Stomach (tissue), 9 donors: ENCODE measurements around the gene SLC12A3. TPM values are rescaled to one million over a fixed set of nuclear protein-coding genes. Genes with fewer than 3 reads are reported as not detected.

Experiments used
- DNase-seq, 2 donors: peaks; one replicate each; pipeline versions ENCODE4 v3.0.0 to v3.0.0-alpha.2; 2013 to 2019
- H3K27ac ChIP-seq, 5 donors: fragments of 200-600 bp in 4 of 5; sonication (generic) in 4 of 5; one replicate each; pipeline ENCODE4 v1.5.1; 2013 to 2019; ENCODE audit warnings: mild to moderate bottlenecking in 1 of 5, moderate library complexity in 1 of 5
- H3K27me3 ChIP-seq, 3 donors: fragments of 200-600 bp; sonication (generic); one replicate each; pipeline ENCODE4 v1.5.1; 2017 to 2019; ENCODE audit warnings: mixed run types in 1 of 3
- H3K36me3 ChIP-seq, 4 donors: fragments of 200-600 bp; sonication (generic); 1 replicate in 3 of 4; 2 replicates in 1 of 4; pipeline ENCODE4 v1.5.1; 2016 to 2019
- H3K4me1 ChIP-seq, 4 donors: fragments of 200-600 bp; sonication (generic); one replicate each; pipeline ENCODE4 v1.5.1; 2016 to 2019
- H3K4me3 ChIP-seq, 4 donors: fragments of 200-600 bp; sonication (generic) in 3 of 4; one replicate each; pipeline ENCODE4 v1.5.1; 2016 to 2019; ENCODE audit warnings: mild to moderate bottlenecking in 1 of 4
- H3K9me3 ChIP-seq, 4 donors: fragments of 200-600 bp; sonication (generic); one replicate each; pipeline ENCODE4 v1.5.1; 2016 to 2019
- EP300 ChIP-seq: sonication (generic); formaldehyde crosslinking; IDR thresholded peaks from one replicate; pipeline ENCODE4 v1.6.1; 2017; ENCODE audit warnings: antibody characterized with exemption
- POLR2A ChIP-seq, 4 donors: fragments of 450-650 bp; IDR thresholded peaks; one replicate each; pipeline ENCODE4 v1.6.1; 2016; ENCODE audit warnings: antibody characterized with exemption in 4 of 4, control low read depth in 2 of 4, mild to moderate bottlenecking in 1 of 4, moderate library complexity in 1 of 4
- POLR2AphosphoS5 ChIP-seq, 3 donors: sonication (generic); formaldehyde crosslinking; IDR thresholded peaks; one replicate each; pipeline ENCODE4 v1.6.1; 2016; ENCODE audit warnings: antibody characterized with exemption in 3 of 3
- WGBS, 5 donors: extraction: QIAGEN DNeasy Blood & Tissue Kit in 3 of 5; methylation state at CpG; one replicate each; pipeline versions ENCODE4 v1.1.5 to v1.1.7; 2013 to 2018; 5-methylcytosine and 5-hydroxymethylcytosine counted together
- intact Hi-C: fragments of 100-400 bp; cut with DNase I; formaldehyde crosslinking; loops from one replicate; pipeline ENCODE4 v1.15.1; 2023; ENCODE audit warnings: low total_unique reads
- polyA plus RNA-seq, 3 donors: library from polyadenylated mRNA; stranded (reverse); fragments of 200-250 nt; gene quantifications; one replicate each; pipeline ENCODE4 v1.2.3, GENCODE V29; 2013
- total RNA-seq, 5 donors: library from RNA; depleted of rRNA; stranded (reverse); fragments of >200 nt; gene quantifications; one replicate each; pipeline versions ENCODE4 v1.1.0 to v1.2.3, GENCODE V29; 2014 to 2016
- TF ChIP-seq, protein P1 (sequence below), 7 experiments: fragments of 450-650 bp in 4 of 7; fragments of 200-600 bp in 3 of 7; sonication (generic) in 3 of 7; IDR thresholded peaks; one replicate each; pipeline ENCODE4 v1.5.1; 2016 to 2019; ENCODE audit warnings: antibody characterized with exemption in 7 of 7, control low read depth in 2 of 7, mild to moderate bottlenecking in 1 of 7
- donor health status: healthy with polysubstance abuse.
- donor health status: Bipolar disorder and iron deficiency.
- donor health status: healthy.

Gene SLC12A3
- total and polyA plus RNA-seq, 8 donors, result 0.10 to 0.12 TPM; not detected in 6

DNA sequence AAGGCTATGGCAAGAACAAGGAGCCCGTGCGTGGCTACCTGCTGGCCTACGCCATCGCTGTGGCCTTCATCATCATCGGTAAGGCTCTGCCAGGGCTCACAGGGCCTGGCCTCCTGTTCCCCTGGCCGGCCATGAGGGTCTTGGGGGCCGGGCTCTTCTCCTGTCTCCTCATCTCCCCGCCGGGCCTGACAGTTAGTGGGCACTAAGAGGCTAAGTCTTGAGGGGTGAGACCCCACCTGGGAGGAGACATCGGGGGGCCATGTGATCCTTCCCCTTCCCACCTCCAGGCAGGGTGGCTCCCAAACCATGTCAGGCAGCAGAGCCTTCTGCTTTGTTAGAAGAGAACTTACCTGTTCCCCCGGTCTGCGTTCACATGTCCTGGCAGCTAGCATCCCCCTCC, 15.2 kb downstream of the SLC12A3 start:
- Histone ChIP-seq H3K4me1 (no peaks in the 10 kb centered on the region), H3K9me3 (no peaks in the 10 kb centered on the region), H3K36me3 (no peaks in the 10 kb centered on the region), H3K4me3 (no peak overlapping the region), H3K27ac (no peak overlapping the region), H3K27me3 (no peaks in the 10 kb centered on the region)
- WGBS, 5 donors, result 82 to 95% (median 92%) methylated on average over 11 to 12 of the region's 12 CpGs
- TF ChIP-seq EP300 (no peak), POLR2AphosphoS5 (IDR thresholded peaks at IDR 0.05) (no peak)
- TF ChIP-seq, protein P1, sequence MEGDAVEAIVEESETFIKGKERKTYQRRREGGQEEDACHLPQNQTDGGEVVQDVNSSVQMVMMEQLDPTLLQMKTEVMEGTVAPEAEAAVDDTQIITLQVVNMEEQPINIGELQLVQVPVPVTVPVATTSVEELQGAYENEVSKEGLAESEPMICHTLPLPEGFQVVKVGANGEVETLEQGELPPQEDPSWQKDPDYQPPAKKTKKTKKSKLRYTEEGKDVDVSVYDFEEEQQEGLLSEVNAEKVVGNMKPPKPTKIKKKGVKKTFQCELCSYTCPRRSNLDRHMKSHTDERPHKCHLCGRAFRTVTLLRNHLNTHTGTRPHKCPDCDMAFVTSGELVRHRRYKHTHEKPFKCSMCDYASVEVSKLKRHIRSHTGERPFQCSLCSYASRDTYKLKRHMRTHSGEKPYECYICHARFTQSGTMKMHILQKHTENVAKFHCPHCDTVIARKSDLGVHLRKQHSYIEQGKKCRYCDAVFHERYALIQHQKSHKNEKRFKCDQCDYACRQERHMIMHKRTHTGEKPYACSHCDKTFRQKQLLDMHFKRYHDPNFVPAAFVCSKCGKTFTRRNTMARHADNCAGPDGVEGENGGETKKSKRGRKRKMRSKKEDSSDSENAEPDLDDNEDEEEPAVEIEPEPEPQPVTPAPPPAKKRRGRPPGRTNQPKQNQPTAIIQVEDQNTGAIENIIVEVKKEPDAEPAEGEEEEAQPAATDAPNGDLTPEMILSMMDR (IDR thresholded peaks at IDR 0.05), result no peak
- intact Hi-C loops, result no loop called here
- DNase-seq, result no peak

DNA sequence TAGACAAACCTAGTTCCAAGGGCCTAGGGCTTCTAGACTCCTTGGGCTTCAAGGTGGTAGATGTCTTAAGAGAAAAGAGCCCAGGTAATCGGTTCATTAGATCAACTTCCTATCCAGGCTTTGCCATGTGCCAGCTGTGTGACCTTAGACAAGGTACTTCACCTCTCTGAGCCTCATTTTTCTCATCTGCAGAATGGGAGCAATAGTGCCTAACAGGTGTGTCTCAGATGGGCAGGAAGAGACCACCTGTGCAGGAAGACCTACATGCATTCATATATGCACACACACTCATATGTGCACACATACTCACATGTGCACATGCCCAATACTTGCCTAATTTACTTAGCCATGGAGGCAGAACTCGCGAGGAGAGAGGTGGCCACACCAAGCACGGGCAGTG, 15.7 kb downstream of the SLC12A3 start:
- DNase-seq, result no peak
- 82 to 100% (median 91%) methylated on average over 1 to 4 of the region's 4 CpGs for WGBS, 5 donors

DNA sequence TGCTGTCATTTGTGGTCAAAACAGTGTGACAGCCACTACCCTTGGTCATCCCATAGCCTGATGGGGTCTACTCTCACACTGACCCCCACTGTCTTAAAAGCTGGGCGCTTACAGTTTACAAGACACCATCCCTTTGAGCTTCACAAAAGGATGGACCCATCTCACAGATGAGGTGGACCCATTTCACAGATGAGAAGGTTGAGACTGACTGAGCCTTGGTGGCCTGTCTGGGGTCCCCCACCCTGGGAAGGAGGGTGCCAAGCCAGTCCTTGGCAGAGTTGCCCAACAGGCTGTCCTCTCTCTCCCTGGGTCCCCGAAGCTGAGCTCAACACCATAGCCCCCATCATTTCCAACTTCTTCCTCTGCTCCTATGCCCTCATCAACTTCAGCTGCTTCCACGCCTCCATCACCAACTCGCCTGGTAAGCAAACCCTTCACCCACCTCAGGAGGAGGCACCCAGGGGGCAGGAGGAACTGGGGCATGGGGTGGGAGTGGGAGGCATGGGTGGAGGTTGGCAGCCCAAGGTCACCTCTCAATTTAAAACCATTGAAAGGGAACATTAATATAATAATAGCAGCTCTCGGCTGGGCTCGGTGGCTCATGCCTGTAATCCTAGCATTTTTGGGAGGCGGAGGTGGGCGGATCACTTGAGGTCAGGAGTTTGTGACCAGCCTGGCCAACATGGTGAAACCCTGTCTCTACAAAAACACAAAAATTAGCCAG, 17.2 kb downstream of the SLC12A3 start:
- Histone ChIP-seq H3K27ac (no peak overlapping the region), H3K9me3 (no peaks in the 10 kb centered on the region), H3K27me3 (no peaks in the 10 kb centered on the region), H3K36me3 (no peaks in the 10 kb centered on the region), H3K4me3 (no peak overlapping the region), H3K4me1 (no peaks in the 10 kb centered on the region)
- no peak for DNase-seq
- WGBS, 5 donors, result 84 to 91% (median 88%) methylated on average over 8 of the region's 8 CpGs
- intact Hi-C loops, result no loop called here
- TF ChIP-seq, protein P1 (IDR thresholded peaks at IDR 0.05), result no peak
- TF ChIP-seq POLR2A (IDR thresholded peaks at IDR 0.05), result no peak
- no peak for TF ChIP-seq POLR2AphosphoS5 (IDR thresholded peaks at IDR 0.05)
- no peak for TF ChIP-seq EP300

More for the DNA sequence above, 15.7 kb downstream of the SLC12A3 start:
- H3K27ac ChIP-seq, result no peak overlapping the region
- H3K4me3 ChIP-seq, result no peak overlapping the region
- no peaks in the 10 kb centered on the region for H3K9me3 ChIP-seq
- TF ChIP-seq POLR2A (IDR thresholded peaks at IDR 0.05) (no peak), EP300 (no peak), POLR2AphosphoS5 (IDR thresholded peaks at IDR 0.05) (no peak)
- TF ChIP-seq, protein P1 (IDR thresholded peaks at IDR 0.05), result no peak
- no peaks in the 10 kb centered on the region for H3K27me3 ChIP-seq
- intact Hi-C loops, result no loop called here
- H3K4me1 ChIP-seq, result no peaks in the 10 kb centered on the region
- H3K36me3 ChIP-seq, result no peaks in the 10 kb centered on the region

DNA sequence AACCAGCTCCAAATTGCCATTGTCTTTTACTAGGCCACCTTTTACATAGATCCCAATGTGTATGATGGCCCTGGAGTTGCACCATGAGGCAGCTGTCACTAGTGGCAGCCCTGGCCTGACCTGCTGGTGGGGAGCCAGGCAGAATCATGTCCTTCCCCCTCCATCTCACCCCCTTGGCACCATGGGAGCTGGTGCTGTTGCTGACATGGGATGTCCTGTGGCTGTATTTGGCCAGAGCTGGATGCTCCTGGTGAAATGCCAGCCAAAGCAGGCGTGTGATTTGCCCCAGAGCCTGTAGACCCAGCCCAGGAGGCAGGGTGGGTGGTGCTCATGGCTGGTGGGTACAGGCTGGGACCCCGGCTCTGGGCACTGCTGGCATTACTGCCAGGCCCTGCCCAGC, 18.6 kb downstream of the SLC12A3 start:
- Histone ChIP-seq H3K4me1 (no peaks in the 10 kb centered on the region), H3K36me3 (no peaks in the 10 kb centered on the region), H3K27me3 (no peaks in the 10 kb centered on the region), H3K27ac (no peak overlapping the region), H3K9me3 (no peaks in the 10 kb centered on the region), H3K4me3 (no peak overlapping the region)
- intact Hi-C loops, result no loop called here
- no peak for DNase-seq
- 80 to 100% (median 88%) methylated on average over 1 to 2 of the region's 2 CpGs for WGBS, 5 donors
- TF ChIP-seq, protein P1 (IDR thresholded peaks at IDR 0.05), result no peak
- no peak for TF ChIP-seq POLR2AphosphoS5 (IDR thresholded peaks at IDR 0.05)
